Parathyroid adenoma (tissue), 2 donors: Measurements from ENCODE around the gene WDR27.
"Not testable (repeated sequence)": the region's sequence is repeated elsewhere in the genome, so short reads cannot be mapped to it uniquely, and the experiment has no call there.

Experiments
- H2AFZ ChIP-seq: fragments of 300-600 bp; sonication (generic); one replicate; pipeline ENCODE4 v1.7.0; 2017; ENCODE audit warnings: antibody characterized with exemption, mild to moderate bottlenecking
- H3K27ac ChIP-seq: fragments of 300-600 bp; sonication (generic); one replicate; pipeline ENCODE4 v1.7.0; 2017
- H3K27me3 ChIP-seq: fragments of 300-600 bp; sonication (generic); one replicate; pipeline ENCODE4 v1.7.0; 2017; ENCODE audit warnings: low read length; ENCODE audit not compliant: control insufficient read depth, insufficient read depth
- H3K36me3 ChIP-seq: fragments of 300-600 bp; sonication (generic); one replicate; pipeline ENCODE4 v1.7.0; 2017; ENCODE audit warnings: low read length; ENCODE audit not compliant: control insufficient read depth, insufficient read depth
- H3K4me1 ChIP-seq: fragments of 300-600 bp; sonication (generic); one replicate; pipeline ENCODE4 v1.7.0; 2017; ENCODE audit warnings: control low read depth
- H3K4me2 ChIP-seq: fragments of 300-600 bp; sonication (generic); one replicate; pipeline ENCODE4 v1.7.0; 2017; ENCODE audit warnings: low read length
- H3K4me3 ChIP-seq: fragments of 300-600 bp; sonication (generic); one replicate; pipeline ENCODE4 v1.7.0; 2017; ENCODE audit warnings: low read depth, low read length
- H3K79me2 ChIP-seq: fragments of 300-600 bp; sonication (generic); one replicate; pipeline ENCODE4 v1.7.0; 2017; ENCODE audit warnings: control low read depth
- H3K9ac ChIP-seq: fragments of 300-600 bp; sonication (generic); one replicate; pipeline ENCODE4 v1.7.0; 2017; ENCODE audit warnings: mild to moderate bottlenecking
- H3K9me3 ChIP-seq: fragments of 300-600 bp; sonication (generic); one replicate; pipeline ENCODE4 v1.7.0; 2017; ENCODE audit warnings: low read length; ENCODE audit not compliant: control insufficient read depth
- TF ChIP-seq, protein P1 (sequence below): fragments of 300-600 bp; sonication (generic); IDR thresholded peaks from one replicate; pipeline ENCODE4 v1.7.0; 2017; ENCODE audit warnings: antibody characterized with exemption, mild to moderate bottlenecking
- donor health status: primary hyperparathyroidism.

WDR27 gene

DNA sequence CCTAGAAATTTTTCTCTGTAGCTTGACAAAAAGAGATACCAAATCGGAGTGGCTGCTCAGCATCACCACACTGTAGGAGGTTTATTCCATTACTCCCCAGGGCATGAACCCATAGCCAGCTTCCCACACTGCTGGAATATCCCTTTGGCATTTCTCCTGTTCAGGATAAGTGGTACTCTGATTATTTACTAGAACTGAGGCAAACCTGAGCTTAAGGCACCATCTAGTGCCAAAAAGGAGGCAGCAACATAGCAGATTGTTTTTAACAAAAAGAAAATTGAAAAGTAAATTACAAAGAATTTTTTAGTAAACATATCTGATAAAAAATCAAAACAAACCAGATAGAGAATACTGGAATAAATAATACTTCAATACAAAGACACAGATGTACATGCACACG is 181.7 kb downstream of the WDR27 start:
- no peaks in the 10 kb centered on the region for H3K4me1 ChIP-seq
- H3K27me3 ChIP-seq, result no peaks in the 10 kb centered on the region
- no peak overlapping the region for H3K4me3 ChIP-seq
- H3K9ac ChIP-seq, result no peak overlapping the region
- H3K4me2 ChIP-seq, result no peak overlapping the region
- no peak overlapping the region for H2AFZ ChIP-seq
- no peak overlapping the region for H3K27ac ChIP-seq
- no peaks in the 10 kb centered on the region for H3K79me2 ChIP-seq
- TF ChIP-seq, protein P1, sequence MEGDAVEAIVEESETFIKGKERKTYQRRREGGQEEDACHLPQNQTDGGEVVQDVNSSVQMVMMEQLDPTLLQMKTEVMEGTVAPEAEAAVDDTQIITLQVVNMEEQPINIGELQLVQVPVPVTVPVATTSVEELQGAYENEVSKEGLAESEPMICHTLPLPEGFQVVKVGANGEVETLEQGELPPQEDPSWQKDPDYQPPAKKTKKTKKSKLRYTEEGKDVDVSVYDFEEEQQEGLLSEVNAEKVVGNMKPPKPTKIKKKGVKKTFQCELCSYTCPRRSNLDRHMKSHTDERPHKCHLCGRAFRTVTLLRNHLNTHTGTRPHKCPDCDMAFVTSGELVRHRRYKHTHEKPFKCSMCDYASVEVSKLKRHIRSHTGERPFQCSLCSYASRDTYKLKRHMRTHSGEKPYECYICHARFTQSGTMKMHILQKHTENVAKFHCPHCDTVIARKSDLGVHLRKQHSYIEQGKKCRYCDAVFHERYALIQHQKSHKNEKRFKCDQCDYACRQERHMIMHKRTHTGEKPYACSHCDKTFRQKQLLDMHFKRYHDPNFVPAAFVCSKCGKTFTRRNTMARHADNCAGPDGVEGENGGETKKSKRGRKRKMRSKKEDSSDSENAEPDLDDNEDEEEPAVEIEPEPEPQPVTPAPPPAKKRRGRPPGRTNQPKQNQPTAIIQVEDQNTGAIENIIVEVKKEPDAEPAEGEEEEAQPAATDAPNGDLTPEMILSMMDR, result no peak
- no peaks in the 10 kb centered on the region for H3K36me3 ChIP-seq
- no peaks in the 10 kb centered on the region for H3K9me3 ChIP-seq

DNA sequence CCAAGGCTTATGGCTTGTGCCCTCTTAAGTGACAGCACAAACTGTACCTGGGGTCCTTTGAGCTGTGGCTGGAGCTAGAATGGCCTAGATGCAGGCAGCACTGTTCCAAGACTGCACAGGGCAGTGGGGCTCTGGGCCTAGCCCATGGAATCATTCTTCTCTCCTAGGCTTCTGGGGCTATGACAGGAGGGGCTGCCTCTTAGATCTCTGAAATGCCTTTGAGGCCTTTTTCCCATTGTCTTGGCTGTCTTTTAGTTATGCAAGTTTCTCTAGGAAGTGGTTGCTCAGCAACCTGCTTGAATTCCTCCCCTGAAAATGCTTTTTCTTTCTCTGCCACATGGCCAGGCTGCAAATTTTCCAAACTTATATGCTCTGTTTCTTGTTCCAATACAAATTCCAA is 183.4 kb downstream of the WDR27 start:
- TF ChIP-seq, protein P1, result no peak
- Histone ChIP-seq H3K36me3 (no peaks in the 10 kb centered on the region), H3K79me2 (no peaks in the 10 kb centered on the region), H3K4me3 (no peak overlapping the region), H3K4me2 (no peak overlapping the region), H3K9ac (no peak overlapping the region), H3K9me3 (no peaks in the 10 kb centered on the region), H3K27me3 (no peaks in the 10 kb centered on the region), H2AFZ (no peak overlapping the region), H3K4me1 (no peaks in the 10 kb centered on the region), H3K27ac (no peak overlapping the region)

DNA sequence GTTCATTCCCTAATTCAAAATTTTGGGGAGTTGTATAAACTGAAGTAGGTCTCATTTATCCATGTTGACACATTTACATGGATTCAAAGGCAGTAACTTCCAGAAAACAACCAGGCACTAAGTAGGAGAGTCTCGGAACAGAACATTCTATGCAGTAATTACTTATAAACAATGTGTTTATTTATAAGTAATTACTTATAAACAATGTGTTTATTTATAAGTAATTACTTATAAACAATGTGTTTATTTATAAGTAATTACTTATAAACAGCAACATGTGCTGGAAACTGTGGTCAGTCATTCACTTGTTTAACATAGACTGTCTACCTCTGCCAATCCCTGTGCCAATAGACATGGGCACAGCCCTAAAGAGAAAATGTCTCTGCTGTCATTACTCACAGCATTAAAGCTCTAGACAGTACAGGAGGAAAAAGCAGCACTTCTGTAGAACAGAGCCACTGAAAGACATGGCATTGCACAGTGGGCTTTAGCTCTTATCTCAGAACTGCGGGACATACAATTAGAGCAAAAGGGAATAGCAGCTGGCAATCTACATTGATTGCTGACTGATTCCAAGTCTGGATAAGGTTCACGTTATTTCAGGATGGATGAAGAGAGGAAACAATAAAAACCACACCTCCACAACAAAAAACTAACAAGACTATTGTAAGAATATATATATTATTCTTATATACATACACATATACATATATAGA is 188.2 kb downstream of the WDR27 start:
- Histone ChIP-seq H3K79me2 (no peaks in the 10 kb centered on the region), H3K9me3 (no peaks in the 10 kb centered on the region), H3K4me3 (no peak overlapping the region), H3K4me1 (no peaks in the 10 kb centered on the region), H3K4me2 (no peak overlapping the region), H3K36me3 (no peaks in the 10 kb centered on the region), H3K27me3 (no peaks in the 10 kb centered on the region), H3K9ac (no peak overlapping the region), H3K27ac (no peak overlapping the region), H2AFZ (no peak overlapping the region)
- TF ChIP-seq, protein P1, result no peak

DNA sequence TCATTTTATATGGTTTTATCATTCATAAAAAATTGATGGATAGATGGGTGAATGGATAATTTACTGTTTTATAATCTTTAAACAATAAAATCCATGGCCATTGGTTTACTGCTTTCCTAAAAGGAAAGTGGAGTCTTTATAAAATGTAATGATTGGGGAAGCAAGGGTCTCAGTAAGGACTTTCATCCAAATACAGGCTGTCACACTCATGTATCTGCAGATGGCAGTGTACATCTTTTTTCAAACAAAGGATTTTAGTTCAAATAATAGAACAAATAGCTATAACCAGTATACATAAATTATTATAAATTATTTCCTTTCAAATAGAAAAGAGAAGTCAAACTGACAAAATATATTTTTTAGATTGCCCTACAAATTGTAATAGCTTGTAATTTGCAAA is 190.0 kb downstream of the WDR27 start:
- H3K27me3 ChIP-seq, H3K4me1 ChIP-seq, H3K79me2 ChIP-seq, H3K9me3 ChIP-seq, H3K4me3 ChIP-seq, H3K36me3 ChIP-seq, H3K27ac ChIP-seq, H3K4me2 ChIP-seq, H2AFZ ChIP-seq, H3K9ac ChIP-seq: not testable (repeated sequence)

DNA sequence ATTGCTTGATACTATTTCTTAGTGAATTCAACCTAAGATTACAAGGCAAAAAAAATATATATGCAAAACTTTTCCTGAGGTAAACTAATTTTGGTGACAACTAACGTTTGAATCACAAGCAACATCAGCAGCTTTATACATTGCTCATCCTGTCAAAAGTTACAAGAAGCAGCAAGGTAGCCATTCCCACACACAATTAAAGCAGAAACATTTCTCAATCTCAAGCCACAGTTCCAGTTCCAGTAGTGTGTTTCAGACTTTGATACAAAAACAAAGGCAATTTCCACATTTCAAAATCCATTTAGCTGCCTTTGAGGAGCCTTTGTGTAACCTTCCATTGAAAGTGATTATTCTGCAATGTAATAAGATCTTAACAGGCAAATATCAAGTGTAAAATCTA is 191.0 kb downstream of the WDR27 start:
- no peaks in the 10 kb centered on the region for H3K4me1 ChIP-seq
- no peaks in the 10 kb centered on the region for H3K36me3 ChIP-seq
- no peak overlapping the region for H3K27ac ChIP-seq
- no peak overlapping the region for H3K4me3 ChIP-seq
- no peaks in the 10 kb centered on the region for H3K79me2 ChIP-seq
- no peaks in the 10 kb centered on the region for H3K27me3 ChIP-seq
- TF ChIP-seq, protein P1, result no peak
- no peak overlapping the region for H3K9ac ChIP-seq
- no peak overlapping the region for H2AFZ ChIP-seq
- no peak overlapping the region for H3K4me2 ChIP-seq
- H3K9me3 ChIP-seq, result no peaks in the 10 kb centered on the region
